Motor neuron (in vitro differentiated cells): ENCODE results near the gene BOLA3. TPM values are rescaled to one million over a fixed set of nuclear protein-coding genes. Genes with fewer than 3 reads are reported as not detected.
"Not testable (repeated sequence)": the region's sequence is repeated elsewhere in the genome, so short reads cannot be mapped to it uniquely, and the experiment has no call there.

Experiments
- ATAC-seq, 8 experiments: fragments of 200-7000 bp; cut with Tn5 transposase; replicated peaks in 6 of 8; 2 replicates each; pipeline ENCODE4 v1.8.0; 2021; ENCODE audit warnings: mild to moderate bottlenecking in 8 of 8, moderate library complexity in 8 of 8
- H3K27ac ChIP-seq, 2 donors: fragments of 250-450 bp; sonication (Bioruptor Pico); 2 replicates each; pipeline ENCODE4 v1.9.0; 2021; ENCODE audit warnings: antibody characterized with exemption in 2 of 2, mild to moderate bottlenecking in 2 of 2, moderate library complexity in 1 of 2
- H3K4me1 ChIP-seq, 2 donors: fragments of 250-450 bp; sonication (Bioruptor Pico); replicated peaks in 1 of 2; 2 replicates each; pipeline ENCODE4 v1.6.1; 2021; ENCODE audit warnings: antibody characterized with exemption in 2 of 2, mild to moderate bottlenecking in 2 of 2, moderate library complexity in 1 of 2
- H3K4me3 ChIP-seq, 5 donors: fragments of 250-450 bp; sonication (Bioruptor Pico); 2 replicates each; pipeline ENCODE4 v1.9.0; 2021; ENCODE audit warnings: antibody characterized with exemption in 5 of 5, mild to moderate bottlenecking in 5 of 5, moderate library complexity in 4 of 5
- WGBS, 10 experiments: fragments of 450-650 bp; shearing (Covaris generic); methylation state at CpG; one replicate each; pipeline ENCODE4 v1.0.0; 2022; 5-methylcytosine and 5-hydroxymethylcytosine counted together
- in situ Hi-C, 9 experiments: fragments of 400-800 bp; cut with MboI; loops; one replicate each; pipeline ENCODE4 v1.15.0; 2021; ENCODE audit warnings: low sequenced_read_pairs in 9 of 9, low pct_unique_long_range_greater_than_20kb in 2 of 9; ENCODE audit not compliant: unreplicated experiment in 9 of 9
- total RNA-seq, 8 experiments: library from RNA; unstranded; fragments of 300-600 nt; gene quantifications; 2 replicates each; pipeline versions ENCODE4 v1.2.3 to v1.2.4, GENCODE V29; 2022

Gene BOLA3
- total RNA-seq, 8 experiments from 2014 or later = 31.2 to 77.9 (median 45.8) TPM

DNA sequence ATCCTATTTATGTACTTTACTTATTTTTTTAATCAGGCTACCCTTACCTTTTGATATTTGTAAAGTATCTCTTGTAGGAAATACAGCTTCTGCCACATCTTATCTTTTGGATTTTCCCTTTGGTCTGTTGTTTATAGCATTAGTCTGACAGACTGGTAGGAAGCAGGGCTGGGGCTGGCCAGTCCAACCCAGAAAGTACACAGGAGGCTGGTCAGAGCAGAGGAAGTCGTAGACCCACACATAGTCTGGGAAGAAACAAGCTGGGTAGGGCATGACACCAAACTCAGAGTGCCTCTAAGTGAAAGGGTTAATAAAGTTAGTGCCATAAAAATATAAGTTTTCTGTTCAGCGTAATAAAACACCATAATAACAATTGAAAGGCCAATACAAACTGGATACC is 51.7 kb downstream of the BOLA3 start:
- Histone ChIP-seq H3K27ac (no peak overlapping the region), H3K4me3 (no peak overlapping the region), H3K4me1 (no peaks in the 10 kb centered on the region)
- peak in 1 of 8 experiments; percentile 35 for ATAC-seq
- 67 to 100% (median 100%) methylated on average over 1 to 2 of the region's 2 CpGs; no CpG with 5 or more reads in 4 of the 10 experiments for WGBS, 10 experiments
- in situ Hi-C loops = no loop called here

DNA sequence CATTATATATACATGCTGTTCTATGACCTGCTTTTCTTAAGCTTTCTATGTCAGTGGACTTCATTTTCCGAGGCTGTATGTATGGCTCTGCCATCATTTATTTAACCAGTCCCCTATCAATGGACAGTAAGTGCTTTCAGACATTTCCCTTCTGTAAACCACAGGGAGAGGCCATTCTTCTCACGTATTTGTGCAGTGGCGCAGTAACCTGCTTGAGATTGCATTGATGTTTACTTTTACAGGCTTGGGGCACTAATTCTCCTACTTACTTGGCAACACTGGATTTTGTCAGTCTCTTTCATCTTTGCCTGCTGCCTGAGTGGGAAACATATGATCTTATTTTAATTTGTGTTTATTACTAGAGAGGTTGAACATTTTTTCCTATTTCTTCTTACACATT is 52.1 kb downstream of the BOLA3 start:
- WGBS, 10 experiments = 60 to 100% (median 90%) methylated on average over 1 to 3 of the region's 3 CpGs; no CpG with 5 or more reads in 1 of the 10 experiments
- no peak overlapping the region for H3K27ac ChIP-seq
- in situ Hi-C loops = no loop called here
- no peak overlapping the region for H3K4me3 ChIP-seq
- no peaks in the 10 kb centered on the region for H3K4me1 ChIP-seq
- ATAC-seq = peak in 1 of 8 experiments; percentile 91

DNA sequence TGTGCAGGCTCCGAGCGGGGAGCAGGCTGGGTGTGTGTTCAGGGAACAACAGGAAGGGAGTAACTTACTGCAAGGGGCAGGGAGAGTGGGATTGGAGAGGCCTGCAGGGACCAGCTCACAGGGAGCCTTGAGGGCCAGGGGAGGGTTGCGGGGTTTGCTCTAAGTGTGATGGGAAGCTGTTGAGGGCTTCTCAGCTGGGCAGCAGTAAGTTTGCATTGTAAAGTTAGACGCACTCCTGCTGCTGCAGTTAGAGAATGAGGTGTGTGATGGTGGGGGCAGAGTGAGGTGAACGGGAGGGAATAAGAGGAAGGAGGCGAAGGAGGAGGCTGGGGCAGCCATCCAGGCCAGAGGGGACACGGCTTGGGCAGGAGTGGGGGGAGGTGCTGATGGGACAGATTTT is 53.4 kb downstream of the BOLA3 start:
- Histone ChIP-seq H3K4me3 (no peak overlapping the region), H3K27ac (no peak overlapping the region), H3K4me1 (no peaks in the 10 kb centered on the region)
- 63 to 100% (median 80%) methylated on average over 1 to 5 of the region's 7 CpGs; no CpG with 5 or more reads in 3 of the 10 experiments for WGBS, 10 experiments
- ATAC-seq = no peak
- in situ Hi-C loops = no loop called here

DNA sequence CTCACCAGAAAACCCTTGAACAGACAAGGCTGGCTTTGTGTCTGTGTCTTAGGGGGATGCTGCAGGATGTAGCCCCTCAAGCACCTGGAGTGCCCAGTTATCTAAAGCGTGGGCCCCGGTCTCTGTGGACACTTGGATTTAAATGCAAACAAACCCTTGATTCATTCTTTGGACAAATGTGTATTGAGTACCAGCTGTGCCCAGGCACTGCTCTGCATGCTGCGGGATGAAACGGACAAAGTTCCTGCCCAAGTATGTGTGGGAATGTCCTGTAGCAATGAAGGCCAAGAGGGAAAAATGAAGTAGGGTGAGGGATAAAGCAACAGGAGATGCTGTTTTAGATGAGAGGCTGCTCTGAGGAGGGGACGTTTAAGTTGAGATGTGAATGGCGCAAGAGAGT is 53.9 kb downstream of the BOLA3 start:
- in situ Hi-C loops = no loop called here
- no peak for ATAC-seq
- Histone ChIP-seq H3K4me1 (no peaks in the 10 kb centered on the region), H3K4me3 (no peak overlapping the region), H3K27ac (no peak overlapping the region)
- WGBS, 10 experiments = 54 to 100% (median 85%) methylated on average over 2 to 6 of the region's 6 CpGs; no CpG with 5 or more reads in 1 of the 10 experiments

DNA sequence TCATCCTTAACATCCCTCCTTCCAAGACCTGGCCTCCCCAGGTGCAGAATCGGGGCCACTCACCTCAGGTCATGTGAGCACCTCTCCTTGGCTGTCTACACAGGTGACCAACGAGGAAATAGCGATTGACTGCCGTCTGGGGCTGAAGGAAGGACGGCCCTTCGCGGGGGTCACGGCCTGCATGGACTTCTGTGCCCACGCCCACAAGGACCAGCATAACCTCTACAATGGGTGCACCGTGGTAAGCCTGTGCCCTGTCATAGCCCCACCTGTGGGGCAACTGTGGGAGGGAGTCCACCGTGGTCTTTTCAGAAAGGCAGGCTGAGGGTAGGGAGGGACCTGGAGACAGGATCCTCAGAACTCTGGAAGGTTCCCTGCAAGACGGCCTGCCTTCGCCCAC is 54.3 kb downstream of the BOLA3 start:
- in situ Hi-C loops = no loop called here

DNA sequence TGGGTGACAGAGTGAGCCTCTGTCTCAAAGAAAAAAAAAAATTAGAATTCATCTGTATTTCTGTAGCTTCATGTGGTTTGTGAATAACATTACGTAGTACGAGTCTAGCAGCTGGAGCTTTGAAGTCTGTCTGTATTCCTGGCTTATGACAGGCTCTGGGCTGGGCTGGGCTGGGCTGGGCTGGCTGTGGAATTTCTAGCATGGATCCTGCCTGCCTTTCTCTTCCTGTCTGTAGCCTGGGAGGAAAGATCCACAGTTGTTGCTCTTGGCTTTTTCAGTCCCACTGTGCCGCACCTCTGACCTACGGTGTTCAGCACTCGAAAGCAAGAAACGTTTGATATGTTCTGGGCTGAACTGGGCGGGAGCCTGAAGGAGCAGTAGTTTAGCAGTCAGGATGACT is 55.4 kb downstream of the BOLA3 start:
- Histone ChIP-seq H3K27ac (no peak overlapping the region), H3K4me1 (no peaks in the 10 kb centered on the region), H3K4me3 (no peak overlapping the region)
- WGBS, 10 experiments = 40 to 89% (median 77%) methylated on average over 1 to 7 of the region's 7 CpGs; no CpG with 5 or more reads in 4 of the 10 experiments
- peak in 3 of 8 experiments; percentile 65 to 99 (median 99) for ATAC-seq
- in situ Hi-C loops = no loop called here

More for the DNA sequence above, 54.3 kb downstream of the BOLA3 start:
- Histone ChIP-seq H3K4me1 (no peaks in the 10 kb centered on the region), H3K27ac (no peak overlapping the region), H3K4me3 (no peak overlapping the region)
- ATAC-seq = no peak
- 80 to 100% (median 90%) methylated on average over 1 to 4 of the region's 13 CpGs; no CpG with 5 or more reads in 7 of the 10 experiments for WGBS, 10 experiments

DNA sequence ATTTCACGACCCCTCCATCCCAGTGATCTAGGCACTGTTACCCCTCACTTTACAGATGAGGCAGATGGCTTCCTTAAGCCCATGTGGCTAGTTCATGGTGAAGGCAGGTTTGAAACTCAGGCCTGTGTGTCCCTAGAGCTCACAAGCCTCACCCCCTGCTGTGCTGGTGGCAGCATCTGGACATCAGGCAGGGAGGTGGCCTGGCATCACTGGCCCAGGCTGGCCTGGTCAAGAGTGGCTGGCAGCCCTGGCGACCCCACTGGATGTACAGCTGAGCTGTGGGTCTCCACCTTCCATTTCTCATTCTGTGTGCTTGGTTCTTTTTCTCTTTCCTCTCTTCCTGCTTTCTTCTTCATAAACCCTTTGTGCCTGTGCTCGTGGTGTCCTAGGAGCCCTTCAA is 56.3 kb downstream of the BOLA3 start:
- in situ Hi-C loops = no loop called here
- Histone ChIP-seq H3K4me3 (no peak overlapping the region), H3K27ac (no peak overlapping the region), H3K4me1 (no peaks in the 10 kb centered on the region)
- WGBS, 10 experiments = 40 to 100% (median 60%) methylated on average over 1 to 2 of the region's 3 CpGs; no CpG with 5 or more reads in 5 of the 10 experiments
- ATAC-seq = no peak

DNA sequence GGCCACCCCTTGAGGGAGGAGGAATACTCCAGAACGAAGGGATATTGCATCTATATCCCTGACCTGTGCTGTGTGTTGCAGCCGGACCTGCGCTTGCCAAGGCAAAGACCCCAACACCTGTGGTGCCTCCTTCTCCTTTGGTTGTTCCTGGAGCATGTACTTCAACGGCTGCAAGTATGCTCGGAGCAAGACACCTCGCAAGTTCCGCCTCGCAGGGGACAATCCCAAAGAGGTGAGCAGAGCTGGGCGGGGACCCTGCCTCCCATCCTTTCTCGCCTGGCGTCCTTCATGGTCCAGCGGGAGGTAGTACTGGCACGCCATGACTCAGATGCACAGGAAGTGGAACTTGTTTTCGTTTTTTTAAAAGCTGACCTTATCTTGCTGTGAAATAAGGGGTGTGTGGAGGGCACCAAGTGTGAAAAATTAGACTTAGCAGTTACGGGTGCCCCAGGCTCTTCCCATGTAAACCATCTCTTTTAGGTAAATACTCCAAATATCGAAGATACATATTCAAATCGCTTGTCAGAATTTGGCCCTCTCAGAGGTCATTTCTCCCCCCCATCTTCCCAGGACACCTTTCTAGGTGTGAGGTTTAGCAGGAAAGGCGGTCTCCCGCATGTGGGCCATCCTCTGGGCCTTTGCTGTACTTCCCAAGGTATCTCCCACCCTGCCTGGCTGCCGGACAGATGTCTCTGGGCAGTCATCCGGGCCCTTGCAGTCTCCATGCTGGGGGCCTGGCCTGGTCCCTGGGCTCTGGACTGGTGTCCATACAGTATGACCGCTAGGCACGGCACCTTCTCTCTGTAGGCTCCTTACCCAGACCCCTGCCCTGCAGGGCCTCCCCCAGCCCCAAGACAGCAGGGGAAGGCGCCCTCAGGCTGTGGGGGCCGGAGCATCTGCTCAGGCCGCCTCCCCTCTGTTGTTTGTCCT is 57.6 kb downstream of the BOLA3 start:
- WGBS, 10 experiments = 86 to 100% (median 94%) methylated on average over 1 to 10 of the region's 26 CpGs; no CpG with 5 or more reads in 3 of the 10 experiments
- no peak for ATAC-seq
- Histone ChIP-seq H3K4me1 (no peaks in the 10 kb centered on the region), H3K4me3 (no peak overlapping the region), H3K27ac (no peak overlapping the region)
- in situ Hi-C loops = no loop called here

DNA sequence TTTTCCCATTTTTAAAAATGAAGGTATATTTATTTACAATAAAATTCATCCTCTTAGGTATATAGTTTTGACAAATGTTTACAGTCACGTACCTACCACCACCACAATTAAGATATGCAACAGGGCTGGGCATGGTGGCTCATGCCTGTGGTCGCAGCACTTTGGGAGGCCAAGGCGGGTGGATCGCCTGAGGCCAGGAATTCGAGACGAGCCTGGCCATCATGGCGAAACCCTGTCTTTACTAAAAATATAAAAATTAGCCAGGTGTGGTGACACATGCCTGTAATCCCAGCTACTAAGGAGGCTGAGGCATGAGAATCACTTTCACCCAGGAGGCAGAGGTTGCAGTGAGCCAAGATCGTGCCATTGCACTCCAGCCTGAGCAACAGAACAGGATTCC is 59.0 kb downstream of the BOLA3 start:
- WGBS, 10 experiments = 60 to 100% (median 96%) methylated on average over 1 to 7 of the region's 8 CpGs; no CpG with 5 or more reads in 2 of the 10 experiments

DNA sequence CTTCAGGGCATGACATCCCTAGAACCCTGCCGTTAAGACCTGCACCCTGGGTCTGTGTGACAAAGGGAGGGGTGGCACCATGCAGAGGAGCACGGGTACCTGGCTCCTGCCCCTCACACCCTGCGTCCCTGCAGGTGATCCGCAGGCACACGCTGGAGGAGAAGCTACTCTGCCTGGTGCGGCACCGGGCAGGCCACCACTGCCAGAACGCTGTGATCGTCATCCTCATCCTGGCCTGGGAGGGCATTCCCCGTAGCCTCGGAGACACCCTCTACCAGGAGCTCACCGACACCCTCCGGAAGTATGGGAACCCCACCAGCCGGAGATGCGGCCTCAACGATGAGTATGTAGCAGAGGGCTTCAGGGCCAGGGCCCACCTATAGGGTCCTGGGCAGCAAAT is 60.0 kb downstream of the BOLA3 start:
- in situ Hi-C loops = no loop called here
- 94 to 100% (median 97%) methylated on average over 3 to 8 of the region's 16 CpGs; no CpG with 5 or more reads in 5 of the 10 experiments for WGBS, 10 experiments
- H3K4me1 ChIP-seq = no peaks in the 10 kb centered on the region
- H3K4me3 ChIP-seq = no peak overlapping the region
- no peak for ATAC-seq
- no peak overlapping the region for H3K27ac ChIP-seq

More for the DNA sequence above, 59.0 kb downstream of the BOLA3 start:
- H3K4me1 ChIP-seq, ATAC-seq, in situ Hi-C loops, H3K4me3 ChIP-seq, H3K27ac ChIP-seq: not testable (repeated sequence)

DNA sequence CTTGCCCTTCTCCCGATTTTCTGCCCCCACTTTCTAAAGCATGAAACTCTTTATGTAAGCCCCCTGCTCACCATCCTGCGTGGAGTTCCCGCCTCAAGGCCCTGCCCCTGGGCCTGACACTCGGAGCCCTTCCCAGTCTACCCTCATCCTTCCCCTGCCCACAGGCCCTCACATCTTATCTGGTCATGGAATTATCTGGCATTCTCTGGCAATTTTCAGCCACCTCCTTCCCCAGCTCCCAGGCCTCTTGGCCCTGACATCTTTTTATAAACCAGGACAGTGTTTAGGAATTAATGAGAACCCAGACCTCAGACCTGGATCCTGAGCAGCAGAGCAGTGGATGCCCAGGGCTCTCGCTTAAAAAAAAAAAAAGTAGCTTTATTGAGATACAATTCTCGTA is 61.7 kb downstream of the BOLA3 start:
- Histone ChIP-seq H3K4me3 (no peak overlapping the region), H3K4me1 (no peaks in the 10 kb centered on the region), H3K27ac (no peak overlapping the region)
- 83 to 100% (median 100%) methylated on average over 1 to 5 of the region's 6 CpGs for WGBS, 10 experiments
- ATAC-seq = no peak
- in situ Hi-C loops = no loop called here
